ENCODE data around the gene LEF1. TPM values are rescaled to one million over a fixed set of nuclear protein-coding genes. Genes with fewer than 3 reads are reported as not detected.

Gene LEF1
- total RNA-seq, 1 donor from 2014 or later = 4.2 TPM

DNA sequence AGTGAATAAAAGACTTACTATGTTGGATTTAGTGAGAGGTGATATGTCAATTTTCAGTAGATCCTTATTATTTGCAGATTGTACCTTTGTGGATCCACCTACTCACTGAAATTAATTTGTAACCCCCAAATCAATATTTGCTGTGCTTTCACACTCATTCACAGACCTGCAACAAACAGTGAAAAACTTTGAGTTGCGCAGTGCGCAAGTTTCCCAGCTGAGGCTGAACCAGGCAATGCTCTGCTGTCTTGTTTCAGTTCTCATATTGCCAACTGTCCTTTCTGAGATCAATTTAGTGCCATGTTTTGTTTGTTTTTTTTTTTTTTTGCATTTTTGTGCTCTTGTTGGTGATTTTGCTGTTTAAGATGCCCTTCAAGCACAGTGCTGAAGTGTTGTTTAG is 40.8 kb upstream of the LEF1 start:
- DNase-seq (ENCODE audit: low read depth) = no peak
- H3K4me3 ChIP-seq (ENCODE audit: low read depth, low read length) = no peak overlapping the region
- TF ChIP-seq, protein P1, sequence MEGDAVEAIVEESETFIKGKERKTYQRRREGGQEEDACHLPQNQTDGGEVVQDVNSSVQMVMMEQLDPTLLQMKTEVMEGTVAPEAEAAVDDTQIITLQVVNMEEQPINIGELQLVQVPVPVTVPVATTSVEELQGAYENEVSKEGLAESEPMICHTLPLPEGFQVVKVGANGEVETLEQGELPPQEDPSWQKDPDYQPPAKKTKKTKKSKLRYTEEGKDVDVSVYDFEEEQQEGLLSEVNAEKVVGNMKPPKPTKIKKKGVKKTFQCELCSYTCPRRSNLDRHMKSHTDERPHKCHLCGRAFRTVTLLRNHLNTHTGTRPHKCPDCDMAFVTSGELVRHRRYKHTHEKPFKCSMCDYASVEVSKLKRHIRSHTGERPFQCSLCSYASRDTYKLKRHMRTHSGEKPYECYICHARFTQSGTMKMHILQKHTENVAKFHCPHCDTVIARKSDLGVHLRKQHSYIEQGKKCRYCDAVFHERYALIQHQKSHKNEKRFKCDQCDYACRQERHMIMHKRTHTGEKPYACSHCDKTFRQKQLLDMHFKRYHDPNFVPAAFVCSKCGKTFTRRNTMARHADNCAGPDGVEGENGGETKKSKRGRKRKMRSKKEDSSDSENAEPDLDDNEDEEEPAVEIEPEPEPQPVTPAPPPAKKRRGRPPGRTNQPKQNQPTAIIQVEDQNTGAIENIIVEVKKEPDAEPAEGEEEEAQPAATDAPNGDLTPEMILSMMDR (conservative IDR thresholded peaks at IDR 0.05; ENCODE audit: low read depth, low read length) = no peak

DNA sequence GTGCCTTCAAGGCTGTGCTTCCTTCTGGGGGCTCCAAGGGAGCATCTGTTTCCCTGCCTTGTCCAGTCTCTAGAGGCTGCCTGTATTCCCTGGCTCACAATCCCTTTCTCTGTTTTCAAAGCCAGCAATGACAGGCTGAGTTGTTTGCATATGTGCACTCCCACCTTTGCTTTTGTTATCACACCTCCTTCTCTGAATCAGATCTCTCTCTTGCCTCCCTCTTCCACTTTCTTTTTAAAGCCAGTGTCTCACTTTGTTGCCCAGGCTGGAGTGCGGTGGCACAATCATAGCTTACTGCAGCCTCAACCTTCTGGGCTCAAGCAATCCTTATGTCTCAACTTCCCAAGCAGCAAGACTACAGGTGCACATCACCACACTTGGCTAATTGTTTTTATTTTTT is 37.1 kb upstream of the LEF1 start:
- TF ChIP-seq, protein P1 (conservative IDR thresholded peaks at IDR 0.05; ENCODE audit: low read depth, low read length) = no peak
- no peak for DNase-seq (ENCODE audit: low read depth)
- H3K4me3 ChIP-seq (ENCODE audit: low read depth, low read length) = no peak overlapping the region

DNA sequence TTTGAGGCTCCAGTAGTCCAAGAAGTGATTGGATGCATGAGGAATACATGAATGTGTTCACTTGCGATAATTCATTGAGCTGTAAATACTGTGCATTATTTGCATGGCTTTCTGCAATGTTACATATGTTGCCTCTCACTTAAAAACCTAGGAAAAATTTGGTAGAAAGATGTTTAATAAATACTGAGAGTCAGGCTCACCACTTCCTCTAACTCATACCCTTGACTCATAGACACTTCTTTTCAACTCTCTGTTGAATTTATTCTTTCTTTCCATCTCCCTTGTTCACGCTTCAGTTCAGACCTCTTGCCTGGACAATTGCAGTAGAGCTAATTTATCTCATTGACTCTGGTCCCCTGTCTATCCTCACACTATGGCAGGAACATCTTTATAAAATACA is 35.8 kb upstream of the LEF1 start:
- H3K4me3 ChIP-seq (ENCODE audit: low read depth, low read length) = no peak overlapping the region
- TF ChIP-seq, protein P1 (conservative IDR thresholded peaks at IDR 0.05; ENCODE audit: low read depth, low read length) = no peak
- no peak for DNase-seq (ENCODE audit: low read depth)

DNA sequence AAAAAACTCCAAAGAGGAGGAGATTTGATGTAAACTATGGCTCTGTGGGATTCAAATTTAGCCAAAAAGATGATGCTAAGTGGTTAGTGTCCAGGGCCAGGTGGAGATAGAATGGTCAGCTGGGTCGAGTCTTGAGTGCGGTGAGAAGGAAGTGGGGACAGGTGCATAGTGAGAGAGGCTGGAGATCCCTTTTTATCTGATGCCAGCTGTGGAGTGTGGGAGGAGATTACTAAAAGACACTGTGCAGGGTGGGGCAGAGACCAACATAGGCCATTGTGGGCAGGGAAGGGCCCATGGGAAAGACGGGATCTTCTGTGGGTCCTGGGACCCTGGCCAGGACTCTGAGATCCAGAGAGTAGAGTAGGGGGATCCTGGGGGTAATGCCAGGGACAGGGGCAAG is 34.6 kb upstream of the LEF1 start:
- TF ChIP-seq, protein P1 (conservative IDR thresholded peaks at IDR 0.05; ENCODE audit: low read depth, low read length) = no peak
- no peak overlapping the region for H3K4me3 ChIP-seq (ENCODE audit: low read depth, low read length)
- DNase-seq (ENCODE audit: low read depth) = no peak

DNA sequence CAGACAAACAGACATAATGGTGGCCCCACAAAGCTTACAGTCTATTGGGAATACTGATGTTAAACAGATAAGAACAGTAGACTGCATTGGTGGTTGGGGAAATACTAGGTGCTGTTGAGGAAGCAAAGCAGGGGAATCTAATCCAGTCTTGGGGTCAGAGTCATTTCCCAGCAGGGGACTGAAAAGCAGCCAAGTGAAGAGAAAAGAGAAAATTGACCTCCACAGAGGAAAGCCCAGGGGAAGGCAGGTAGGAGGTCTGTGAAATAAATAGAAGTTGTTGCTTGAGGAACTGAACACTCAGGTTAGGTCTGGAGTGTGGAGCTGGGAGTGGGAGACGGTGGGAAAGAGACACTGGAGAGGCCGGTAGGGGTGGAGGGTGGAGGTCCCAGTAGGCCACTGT is 33.0 kb upstream of the LEF1 start:
- H3K4me3 ChIP-seq (ENCODE audit: low read depth, low read length) = no peak overlapping the region
- TF ChIP-seq, protein P1 (conservative IDR thresholded peaks at IDR 0.05; ENCODE audit: low read depth, low read length) = no peak

DNA sequence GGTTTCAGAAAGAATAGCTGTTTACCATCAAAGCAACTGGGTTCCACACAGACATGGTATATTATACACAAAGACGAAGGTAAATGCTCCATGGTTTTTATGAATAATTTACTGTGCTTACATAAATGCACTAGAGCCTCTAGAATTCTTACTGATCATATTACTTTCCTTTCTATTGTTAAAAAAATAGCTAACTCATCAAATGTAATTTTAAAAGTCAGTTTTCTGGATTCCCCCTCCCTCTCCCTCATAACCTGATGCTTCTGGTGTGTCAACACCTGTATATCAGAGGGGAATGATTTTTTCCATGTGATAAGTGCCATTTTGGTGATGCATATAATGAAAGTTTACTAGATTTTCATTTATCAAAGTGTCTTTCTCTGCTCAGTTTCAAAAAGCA is 31.1 kb upstream of the LEF1 start:
- no peak overlapping the region for H3K4me3 ChIP-seq (ENCODE audit: low read depth, low read length)
- no peak for DNase-seq (ENCODE audit: low read depth)
- TF ChIP-seq, protein P1 (conservative IDR thresholded peaks at IDR 0.05; ENCODE audit: low read depth, low read length) = no peak

More for the DNA sequence above, 33.0 kb upstream of the LEF1 start:
- no peak for DNase-seq (ENCODE audit: low read depth)

DNA sequence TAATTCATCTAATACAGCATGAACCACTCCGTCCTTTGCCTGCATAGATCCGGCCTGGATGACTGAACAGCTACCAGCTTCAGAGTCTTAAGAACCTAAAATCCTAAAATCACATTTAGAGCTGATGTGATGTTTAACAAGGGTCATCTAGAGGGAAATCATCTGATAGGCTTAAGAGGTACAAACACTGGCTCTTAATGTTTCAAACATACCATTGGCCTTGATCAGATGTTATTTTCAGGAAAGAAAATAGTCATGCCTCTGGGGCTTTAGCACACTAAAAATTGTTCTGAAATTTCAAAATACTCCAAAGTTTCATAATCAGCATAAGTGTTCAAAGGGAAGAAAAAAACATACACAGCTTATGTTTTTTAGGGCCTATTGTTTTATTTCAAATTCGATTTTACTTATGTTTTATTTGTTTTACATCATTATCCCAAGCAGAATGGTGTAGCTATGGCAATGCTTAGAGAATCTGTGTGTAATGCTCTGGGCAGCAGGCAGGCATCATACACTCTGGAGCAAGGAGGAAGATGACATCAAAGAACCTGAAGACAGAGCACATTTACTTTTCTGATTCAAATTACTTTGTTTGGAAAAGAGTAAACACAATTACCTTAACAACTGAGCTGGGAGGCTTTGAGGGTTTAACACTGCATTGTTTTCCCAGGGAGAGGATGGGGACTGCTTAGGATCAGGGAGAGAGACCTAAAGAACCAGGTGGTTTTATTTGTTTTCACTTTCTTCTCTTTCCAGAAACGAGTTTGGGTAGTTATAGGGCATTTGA is 25.3 kb upstream of the LEF1 start:
- no peak overlapping the region for H3K4me3 ChIP-seq (ENCODE audit: low read depth, low read length)
- DNase-seq (ENCODE audit: low read depth) = no peak
- TF ChIP-seq, protein P1 (conservative IDR thresholded peaks at IDR 0.05; ENCODE audit: low read depth, low read length) = no peak
